T1000 (cell line): ENCODE results near the gene KIRREL2.
"Not testable (repeated sequence)": the region's sequence is repeated elsewhere in the genome, so short reads cannot be mapped to it uniquely, and the experiment has no call there.

Experiments
- DNase-seq: peaks from one replicate; lab custom pipeline; 2025; ENCODE audit warnings: mixed read lengths; lab: John Stamatoyannopoulos, UW

Gene KIRREL2

GRCh38 chr19:35856546-35857149 is at the start of gene KIRREL2:
KIRREL2 (plus strand) TSS chr19:35856911; CDS start chr19:35857120, 209 bp downstream.
- no peak for DNase-seq

GRCh38 chr19:35807633-35808032 is 49.1 kb upstream of the KIRREL2 start:
- no peak for DNase-seq

- no peak for DNase-seq
These were observed 45.1 kb upstream of the KIRREL2 start for GRCh38 chr19:35811317-35812219.

- no peak for DNase-seq
These were observed 44.3 kb upstream of the KIRREL2 start, which contains the start of gene PRODH2 for GRCh38 chr19:35812220-35813042. PRODH2 (minus strand) TSS chr19:35812845; CDS start chr19:35812805, 40 bp downstream.

- DNase-seq: no peak
These were observed 43.4 kb upstream of the KIRREL2 start for GRCh38 chr19:35813043-35813890.

- DNase-seq: no peak
These were observed 40.4 kb upstream of the KIRREL2 start for GRCh38 chr19:35816262-35816661.

- DNase-seq: no peak
These were observed 39.9 kb upstream of the KIRREL2 start for GRCh38 chr19:35816846-35817245.

- no peak for DNase-seq
These were observed 38.3 kb upstream of the KIRREL2 start for GRCh38 chr19:35818445-35818844.

- no peak for DNase-seq
These were observed 34.1 kb upstream of the KIRREL2 start for GRCh38 chr19:35822579-35822978.

- DNase-seq: no peak
These were observed 32.6 kb upstream of the KIRREL2 start for GRCh38 chr19:35824150-35824549.

- peak; percentile 28 for DNase-seq
These were observed 27.9 kb upstream of the KIRREL2 start for GRCh38 chr19:35828692-35829301.

- no peak for DNase-seq
These were observed 25.7 kb upstream of the KIRREL2 start for GRCh38 chr19:35830986-35831385.

- no peak for DNase-seq
These were observed 24.7 kb upstream of the KIRREL2 start for GRCh38 chr19:35832054-35832453.

- no peak for DNase-seq
These were observed 22.7 kb upstream of the KIRREL2 start for GRCh38 chr19:35833972-35834371.

- not testable (repeated sequence) for DNase-seq
These were observed 20.6 kb upstream of the KIRREL2 start for GRCh38 chr19:35836096-35836495.

GRCh38 chr19:35841961-35842595 is 14.6 kb upstream of the KIRREL2 start:
- DNase-seq: no peak

GRCh38 chr19:35842666-35843272 is 13.9 kb upstream of the KIRREL2 start:
- DNase-seq: no peak

- no peak for DNase-seq
These were observed 12.8 kb upstream of the KIRREL2 start for GRCh38 chr19:35843676-35844481.
